Measurements from ENCODE around the gene LPP.

Gene LPP

GRCh38 chr3:188196232-188196990 is 42.5 kb downstream of the LPP start:
- TF ChIP-seq CTCF (IDR thresholded peaks at IDR 0.05; ENCODE audit: low read depth, low read length, missing control alignments), result no peak
- in situ Hi-C loops (cut with HindIII; ENCODE audit: low sequenced_read_pairs), result no loop called here
- no peak overlapping the region for H3K4me3 ChIP-seq (ENCODE audit: low read depth, low read length)
- DNase-seq (ENCODE audit: low read depth), result no peak

GRCh38 chr3:188197388-188197847 is 43.5 kb downstream of the LPP start:
- no peak overlapping the region for H3K4me3 ChIP-seq (ENCODE audit: low read depth, low read length)
- in situ Hi-C loops (cut with HindIII; ENCODE audit: low sequenced_read_pairs), result no loop called here
- no peak for DNase-seq (ENCODE audit: low read depth)
- no peak for TF ChIP-seq CTCF (IDR thresholded peaks at IDR 0.05; ENCODE audit: low read depth, low read length, missing control alignments)

GRCh38 chr3:188198001-188198400 is 44.0 kb downstream of the LPP start:
- no peak for TF ChIP-seq CTCF (IDR thresholded peaks at IDR 0.05; ENCODE audit: low read depth, low read length, missing control alignments)
- no peak overlapping the region for H3K4me3 ChIP-seq (ENCODE audit: low read depth, low read length)
- DNase-seq (ENCODE audit: low read depth), result no peak
- in situ Hi-C loops (cut with HindIII; ENCODE audit: low sequenced_read_pairs), result no loop called here

- no peak for DNase-seq (ENCODE audit: low read depth)
- in situ Hi-C loops (cut with HindIII; ENCODE audit: low sequenced_read_pairs), result no loop called here
- TF ChIP-seq CTCF (IDR thresholded peaks at IDR 0.05; ENCODE audit: low read depth, low read length, missing control alignments), result no peak
- H3K4me3 ChIP-seq (ENCODE audit: low read depth, low read length), result no peak overlapping the region
These were observed 44.9 kb downstream of the LPP start for GRCh38 chr3:188198760-188199327.

- in situ Hi-C loops (cut with HindIII; ENCODE audit: low sequenced_read_pairs), result no loop called here
- no peak for DNase-seq (ENCODE audit: low read depth)
These were observed 45.4 kb downstream of the LPP start for GRCh38 chr3:188199386-188199785.

GRCh38 chr3:188200481-188200880 is 46.5 kb downstream of the LPP start:
- DNase-seq (ENCODE audit: low read depth), result no peak
- in situ Hi-C loops (cut with HindIII; ENCODE audit: low sequenced_read_pairs), result no loop called here
- H3K4me3 ChIP-seq (ENCODE audit: low read depth, low read length), result no peak overlapping the region
- no peak for TF ChIP-seq CTCF (IDR thresholded peaks at IDR 0.05; ENCODE audit: low read depth, low read length, missing control alignments)

More at GRCh38 chr3:188199386-188199785, 45.4 kb downstream of the LPP start:
- H3K4me3 ChIP-seq (ENCODE audit: low read depth, low read length), result no peak overlapping the region
- TF ChIP-seq CTCF (IDR thresholded peaks at IDR 0.05; ENCODE audit: low read depth, low read length, missing control alignments), result no peak
